IMR-90 (cell line): ENCODE measurements around the gene SRXN1. TPM values are rescaled to one million over a fixed set of nuclear protein-coding genes. Genes with fewer than 3 reads are reported as not detected.

Source experiments
- ATAC-seq: fragments of 200-7000 bp; cut with Tn5 transposase; 2 replicates; pipeline ENCODE4 v1.9.1; 2020; ENCODE audit warnings: low read depth, mild to moderate bottlenecking, moderate library complexity
- BruUV-seq: library from RNA; stranded (reverse); fragments of 400-500 nt; replicated peaks from 2 replicates; lab custom pipeline; 2021; lab: Mats Ljungman, UMichigan
- CTCF ChIA-PET: fragments of 300-600 bp; formaldehyde crosslinking; extraction: SDS; loops from one replicate; lab custom pipeline; 2021; ENCODE audit warnings: antibody characterized with exemption; lab: Yijun Ruan, JAX
- POLR2A ChIA-PET: fragments of 300-600 bp; sonication (Branson Sonifier 250); formaldehyde crosslinking; loops from one replicate; lab custom pipeline; 2022; ENCODE audit warnings: antibody characterized with exemption; ENCODE audit not compliant: unreplicated experiment; lab: Charles Lee
- DNase-seq: peaks from one replicate; pipeline ENCODE4 v3.0.0; 2013
- H2AFZ ChIP-seq: replicated peaks from 2 replicates; pipeline ENCODE3; 2013; ENCODE audit warnings: low read length, mild to moderate bottlenecking; ENCODE audit not compliant: poor library complexity
- H2AK5ac ChIP-seq: 2 replicates; pipeline ENCODE4 v1.6.1; 2013; ENCODE audit warnings: low read depth, low read length, inconsistent platforms
- H2AK9ac ChIP-seq: replicated peaks from 2 replicates; pipeline ENCODE3; 2013; ENCODE audit warnings: mild to moderate bottlenecking, low read depth, low read length, moderate library complexity; ENCODE audit not compliant: poor library complexity
- H2BK120ac ChIP-seq: 2 replicates; pipeline ENCODE4 v1.6.1; 2013; ENCODE audit warnings: low read depth, low read length, inconsistent platforms
- H2BK15ac ChIP-seq: 3 replicates; pipeline ENCODE4 v1.6.1; 2013; ENCODE audit warnings: low read depth, low read length, inconsistent platforms
- H2BK20ac ChIP-seq: 2 replicates; pipeline ENCODE4 v1.6.1; 2013; ENCODE audit warnings: low read depth, mild to moderate bottlenecking, inconsistent platforms, low read length, moderate library complexity
- H2BK5ac ChIP-seq: 2 replicates; pipeline ENCODE4 v1.6.1; 2013; ENCODE audit warnings: mild to moderate bottlenecking, low read depth, low read length, inconsistent platforms; ENCODE audit not compliant: poor library complexity, severe bottlenecking
- H3K14ac ChIP-seq: replicated peaks from 2 replicates; pipeline ENCODE4 v1.6.1; 2013; ENCODE audit warnings: low read depth, low read length, inconsistent platforms
- H3K18ac ChIP-seq: 2 replicates; pipeline ENCODE4 v1.6.1; 2013; ENCODE audit warnings: low read depth, low read length, control low read depth
- H3K23ac ChIP-seq: 2 replicates; pipeline ENCODE4 v1.6.1; 2013; ENCODE audit warnings: low read depth, low read length, inconsistent platforms
- H3K27ac ChIP-seq: 2 replicates; pipeline ENCODE4 v1.5.1; 2013; ENCODE audit warnings: mild to moderate bottlenecking, control low read depth, low read length; ENCODE audit not compliant: insufficient read depth
- H3K27me3 ChIP-seq: 2 replicates; pipeline ENCODE4 v1.6.1; 2013; ENCODE audit warnings: low read length; ENCODE audit not compliant: control insufficient read depth, insufficient read depth
- H3K36me3 ChIP-seq: 2 replicates; pipeline ENCODE4 v1.6.1; 2013; ENCODE audit warnings: low read length, mixed read lengths; ENCODE audit not compliant: control insufficient read depth, insufficient read depth
- H3K4ac ChIP-seq: 2 replicates; pipeline ENCODE4 v1.6.1; 2013; ENCODE audit warnings: low read depth, low read length, inconsistent platforms
- H3K4me1 ChIP-seq: 2 replicates; pipeline ENCODE4 v1.6.1; 2013; ENCODE audit warnings: low read length, mixed read lengths; ENCODE audit not compliant: control insufficient read depth, insufficient read depth
- H3K4me2 ChIP-seq: 2 replicates; pipeline ENCODE4 v1.6.1; 2013; ENCODE audit warnings: low read depth, mild to moderate bottlenecking, control low read depth, low read length, moderate library complexity
- H3K4me3 ChIP-seq: 2 replicates; pipeline ENCODE4 v1.5.1; 2013; ENCODE audit warnings: low read depth, mild to moderate bottlenecking, control low read depth, low read length, moderate library complexity; ENCODE audit not compliant: insufficient read depth
- H3K56ac ChIP-seq: 2 replicates; pipeline ENCODE4 v1.6.1; 2013; ENCODE audit warnings: low read length, inconsistent platforms; ENCODE audit not compliant: insufficient read depth; ENCODE audit errors: extremely low read depth
- H3K79me1 ChIP-seq, 2 experiments: 2 replicates each; pipeline ENCODE4 v1.6.1; 2013; ENCODE audit warnings: low read length in 2 of 2, inconsistent platforms in 1 of 2, low read depth in 1 of 2
- H3K9ac ChIP-seq: 2 replicates; pipeline ENCODE4 v1.6.1; 2013; ENCODE audit warnings: low read depth, low read length, control low read depth
- H3K9me1 ChIP-seq: 2 replicates; pipeline ENCODE4 v1.6.1; 2013; ENCODE audit warnings: low read length, inconsistent platforms; ENCODE audit not compliant: insufficient read depth
- H3K9me3 ChIP-seq: 2 replicates; pipeline ENCODE4 v1.6.1; 2013; ENCODE audit warnings: low read length; ENCODE audit not compliant: control insufficient read depth, insufficient read depth
- H4K20me1 ChIP-seq: 2 replicates; pipeline ENCODE4 v1.6.1; 2013; ENCODE audit warnings: low read length, inconsistent platforms; ENCODE audit not compliant: insufficient read depth
- H4K5ac ChIP-seq: 2 replicates; pipeline ENCODE4 v1.6.1; 2013; ENCODE audit warnings: mild to moderate bottlenecking, low read depth, low read length, control low read depth
- H4K8ac ChIP-seq, 2 experiments: 2 replicates each; pipeline ENCODE4 v1.6.1; 2013; ENCODE audit warnings: low read depth in 2 of 2, low read length in 2 of 2, control low read depth in 1 of 2, inconsistent platforms in 1 of 2
- H4K91ac ChIP-seq: 2 replicates; pipeline ENCODE4 v1.6.1; 2013; ENCODE audit warnings: low read depth, low read length, inconsistent platforms; ENCODE audit not compliant: insufficient read depth
- CHD1 ChIP-seq: IDR thresholded peaks from 2 replicates; pipeline ENCODE4 v1.6.1; 2012; ENCODE audit warnings: low read depth, low read length, improper control_type of control experiment
- MAFK ChIP-seq: IDR thresholded peaks from 2 replicates; pipeline ENCODE4 v1.6.1; 2012; ENCODE audit warnings: low read depth, low read length, improper control_type of control experiment
- RAD21 ChIP-seq: IDR thresholded peaks from 2 replicates; pipeline ENCODE4 v1.6.1; 2012; ENCODE audit warnings: low read length, improper control_type of control experiment
- RCOR1 ChIP-seq: IDR thresholded peaks from 2 replicates; pipeline ENCODE4 v1.6.1; 2012; ENCODE audit warnings: mild to moderate bottlenecking, low read length, improper control_type of control experiment; ENCODE audit not compliant: insufficient replicate concordance
- SMC3 ChIP-seq: fragments of 150-350 bp; IDR thresholded peaks from 2 replicates; pipeline ENCODE4 v1.6.1; 2016; ENCODE audit warnings: low read depth, mild to moderate bottlenecking, antibody characterized with exemption, low read length, moderate library complexity
- WGBS, 2 experiments: methylation state at CpG; one replicate each; pipeline versions ENCODE4 v1.1.5 to v1.1.7; 2013; ENCODE audit warnings: missing lambda C conversion rate in 2 of 2; ENCODE audit not compliant: insufficient read length in 1 of 2; ENCODE audit errors: extremely low coverage in 2 of 2; 5-methylcytosine and 5-hydroxymethylcytosine counted together
- dilution Hi-C: fragments of 300-500 bp; cut with HindIII; formaldehyde crosslinking; loops from one replicate; pipeline ENCODE4 v1.14.3; 2018; ENCODE audit warnings: low sequenced_read_pairs; ENCODE audit not compliant: unreplicated experiment
- in situ Hi-C: fragments of 300-500 bp; cut with MboI; formaldehyde crosslinking; loops from 3 replicates; pipeline ENCODE4 v1.14.3; 2019; ENCODE audit warnings: low sequenced_read_pairs, inconsistent platforms, mixed read lengths
- intact Hi-C: fragments of 100-400 bp; cut with micrococcal nuclease; formaldehyde crosslinking; loops from 2 replicates; pipeline ENCODE4 v1.10.0; 2022
- polyA plus RNA-seq, 3 experiments: library from polyadenylated mRNA; depleted of rRNA; stranded (reverse); fragments of >200 nt; gene quantifications; 2 replicates each; pipeline ENCODE4 v1.2.3, GENCODE V29; 2012; ENCODE audit warnings: low replicate concordance in 1 of 3
- total RNA-seq: library from RNA; depleted of rRNA; stranded (reverse); fragments of >200 nt; gene quantifications from 2 replicates; pipeline ENCODE4 v1.2.3, GENCODE V29; 2012
- TF ChIP-seq, protein P1 (sequence below): fragments of 150-350 bp; IDR thresholded peaks from 2 replicates; pipeline ENCODE4 v1.6.1; 2016; ENCODE audit warnings: low read depth, mild to moderate bottlenecking, low read length, moderate library complexity, borderline replicate concordance
- TF ChIP-seq, protein P2 (sequence below): fragments of 150-350 bp; IDR thresholded peaks from 2 replicates; pipeline ENCODE4 v1.6.1; 2017; ENCODE audit warnings: mild to moderate bottlenecking, antibody characterized with exemption, low read length, low read depth
- TF ChIP-seq, protein P3 (sequence below): conservative IDR thresholded peaks from 2 replicates; pipeline ENCODE4 v1.5.1; 2012; ENCODE audit warnings: mild to moderate bottlenecking, low read depth, low read length, improper control_type of control experiment

SRXN1 gene
- total and polyA plus RNA-seq, 2 of the 4 experiments (the other 2 are of a cell fraction) = 51.2 to 71.2 TPM

DNA sequence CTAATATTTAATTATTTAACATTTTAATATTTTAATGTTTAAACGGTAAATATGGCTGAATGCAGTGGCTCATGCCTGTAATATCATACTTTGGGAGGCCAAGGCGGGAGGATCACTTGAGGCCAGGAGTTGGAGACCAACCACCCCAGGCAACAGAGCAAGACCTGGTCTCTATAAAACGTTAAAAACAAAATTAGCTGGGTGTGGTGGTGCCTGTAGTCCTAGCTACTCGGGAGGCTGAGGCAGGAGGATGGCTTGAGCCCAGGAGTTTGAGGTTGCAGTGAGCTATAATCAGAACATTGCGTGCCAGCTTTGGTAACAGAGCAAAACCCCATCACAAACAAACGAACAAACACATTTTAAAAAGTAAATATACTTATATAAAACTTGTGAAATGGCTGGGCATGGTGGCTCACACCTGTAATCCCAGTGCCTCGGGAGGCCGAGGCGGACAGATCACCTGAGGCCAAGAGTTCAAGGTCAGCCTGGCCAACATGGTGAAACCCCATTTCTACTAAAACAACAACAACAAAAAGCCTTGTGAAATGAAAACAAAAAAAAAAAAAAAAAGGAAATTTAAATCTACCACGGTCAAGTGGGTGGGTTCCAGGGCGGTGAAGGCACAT is 8.2 kb downstream of the SRXN1 start:
- Histone ChIP-seq H3K4me2 (no peak overlapping the region), H2BK20ac (no peak overlapping the region), H3K18ac (no peak overlapping the region), H3K79me1 (peaks cover 23 to 27% of the 10 kb centered on the region in 2 experiments; a peak in 3 of 4 replicates), H4K20me1 (peaks cover 29% of the 10 kb centered on the region), H2AK5ac (no peak overlapping the region), H2AFZ (no peak overlapping the region), H4K8ac (no peak overlapping the region), H3K23ac (no peak overlapping the region), H3K9me1 (no peaks in the 10 kb centered on the region), H3K9me3 (no peaks in the 10 kb centered on the region), H3K36me3 (peaks cover 24% of the 10 kb centered on the region), H4K91ac (no peak overlapping the region), H3K27ac (no peak overlapping the region), H3K9ac (no peak overlapping the region), H2AK9ac (no peak overlapping the region), H3K56ac (no peak overlapping the region), H2BK5ac (no peak overlapping the region), H4K5ac (no peak overlapping the region), H3K27me3 (peaks cover 2% of the 10 kb centered on the region; the same call in 1 of the 2 replicates), H3K14ac (no peak overlapping the region), H3K4me3 (no peak overlapping the region), H3K4ac (no peak overlapping the region), H2BK120ac (no peak overlapping the region), H3K4me1 (no peaks in the 10 kb centered on the region), H2BK15ac (no peak overlapping the region)
- ATAC-seq (no peak), DNase-seq (no peak)
- in situ Hi-C loops = loop anchor here (5.0 kb wide), 1 partner anchor 83 kb away; no protein-coding TSS in a partner anchor
- BruUV-seq = no TSS peak
- TF ChIP-seq RCOR1 = no peak
- TF ChIP-seq, protein P1, sequence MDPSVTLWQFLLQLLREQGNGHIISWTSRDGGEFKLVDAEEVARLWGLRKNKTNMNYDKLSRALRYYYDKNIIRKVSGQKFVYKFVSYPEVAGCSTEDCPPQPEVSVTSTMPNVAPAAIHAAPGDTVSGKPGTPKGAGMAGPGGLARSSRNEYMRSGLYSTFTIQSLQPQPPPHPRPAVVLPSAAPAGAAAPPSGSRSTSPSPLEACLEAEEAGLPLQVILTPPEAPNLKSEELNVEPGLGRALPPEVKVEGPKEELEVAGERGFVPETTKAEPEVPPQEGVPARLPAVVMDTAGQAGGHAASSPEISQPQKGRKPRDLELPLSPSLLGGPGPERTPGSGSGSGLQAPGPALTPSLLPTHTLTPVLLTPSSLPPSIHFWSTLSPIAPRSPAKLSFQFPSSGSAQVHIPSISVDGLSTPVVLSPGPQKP = no peak
- TF ChIP-seq, protein P2, sequence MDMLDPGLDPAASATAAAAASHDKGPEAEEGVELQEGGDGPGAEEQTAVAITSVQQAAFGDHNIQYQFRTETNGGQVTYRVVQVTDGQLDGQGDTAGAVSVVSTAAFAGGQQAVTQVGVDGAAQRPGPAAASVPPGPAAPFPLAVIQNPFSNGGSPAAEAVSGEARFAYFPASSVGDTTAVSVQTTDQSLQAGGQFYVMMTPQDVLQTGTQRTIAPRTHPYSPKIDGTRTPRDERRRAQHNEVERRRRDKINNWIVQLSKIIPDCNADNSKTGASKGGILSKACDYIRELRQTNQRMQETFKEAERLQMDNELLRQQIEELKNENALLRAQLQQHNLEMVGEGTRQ = no peak
- no peak for TF ChIP-seq SMC3
- TF ChIP-seq CHD1 = no peak
- TF ChIP-seq, protein P3, sequence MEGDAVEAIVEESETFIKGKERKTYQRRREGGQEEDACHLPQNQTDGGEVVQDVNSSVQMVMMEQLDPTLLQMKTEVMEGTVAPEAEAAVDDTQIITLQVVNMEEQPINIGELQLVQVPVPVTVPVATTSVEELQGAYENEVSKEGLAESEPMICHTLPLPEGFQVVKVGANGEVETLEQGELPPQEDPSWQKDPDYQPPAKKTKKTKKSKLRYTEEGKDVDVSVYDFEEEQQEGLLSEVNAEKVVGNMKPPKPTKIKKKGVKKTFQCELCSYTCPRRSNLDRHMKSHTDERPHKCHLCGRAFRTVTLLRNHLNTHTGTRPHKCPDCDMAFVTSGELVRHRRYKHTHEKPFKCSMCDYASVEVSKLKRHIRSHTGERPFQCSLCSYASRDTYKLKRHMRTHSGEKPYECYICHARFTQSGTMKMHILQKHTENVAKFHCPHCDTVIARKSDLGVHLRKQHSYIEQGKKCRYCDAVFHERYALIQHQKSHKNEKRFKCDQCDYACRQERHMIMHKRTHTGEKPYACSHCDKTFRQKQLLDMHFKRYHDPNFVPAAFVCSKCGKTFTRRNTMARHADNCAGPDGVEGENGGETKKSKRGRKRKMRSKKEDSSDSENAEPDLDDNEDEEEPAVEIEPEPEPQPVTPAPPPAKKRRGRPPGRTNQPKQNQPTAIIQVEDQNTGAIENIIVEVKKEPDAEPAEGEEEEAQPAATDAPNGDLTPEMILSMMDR = no peak
- TF ChIP-seq MAFK = no peak
- no peak for TF ChIP-seq RAD21
- ChIA-PET CTCF (interaction anchor here (0.7 to 2.0 kb wide), 13 partner anchors 12 to 478 kb away, joined by 3 to 7 read pairs (median 4); partner anchors contain the start of genes CSNK2A1 and SCRT2), POLR2A (no interaction called here)
- 100% methylated on average over 1 of the region's 11 CpGs; no CpG with 5 or more reads in 1 of the 2 experiments for WGBS, 2 experiments
- dilution Hi-C loops = no loop called here
- intact Hi-C loops = loop anchor here (1.0 to 5.0 kb wide), 3 partner anchors 84 to 291 kb away; no protein-coding TSS in a partner anchor
